Stimulated activated CD4-positive, alpha-beta T cell treated with anti-CD3 and anti-CD28 coated beads, TNF-alpha, amount 100 ng/mL, for 4 hours (primary cell): ENCODE results near the gene HSPA12B.

Source experiments
- DNase-seq, 3 experiments: peaks; one replicate each; pipeline ENCODE4 v3.0.0-alpha.2; 2020; ENCODE audit warnings: low read depth in 3 of 3

HSPA12B gene

DNA sequence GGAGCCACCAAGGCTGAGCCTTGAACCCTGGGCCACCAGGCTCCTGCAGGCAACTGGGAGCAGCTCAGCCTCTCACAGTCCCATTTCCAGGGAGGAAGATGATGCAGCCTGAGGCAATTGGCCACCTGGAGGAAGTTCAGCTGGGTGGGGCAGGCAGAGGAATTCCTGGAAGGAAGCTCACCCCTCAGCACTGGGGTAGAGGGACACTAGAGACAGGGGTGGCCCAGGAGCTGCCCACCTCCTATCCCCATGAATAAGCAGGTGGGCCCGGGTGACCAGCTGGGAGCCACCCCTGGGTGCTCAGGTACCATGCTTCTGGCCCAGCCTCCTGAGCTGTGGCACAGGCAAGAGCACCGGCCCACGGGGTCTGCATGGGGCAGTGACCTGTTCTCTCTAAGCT lies 3.6 kb upstream of the HSPA12B start:
- DNase-seq = no peak

DNA sequence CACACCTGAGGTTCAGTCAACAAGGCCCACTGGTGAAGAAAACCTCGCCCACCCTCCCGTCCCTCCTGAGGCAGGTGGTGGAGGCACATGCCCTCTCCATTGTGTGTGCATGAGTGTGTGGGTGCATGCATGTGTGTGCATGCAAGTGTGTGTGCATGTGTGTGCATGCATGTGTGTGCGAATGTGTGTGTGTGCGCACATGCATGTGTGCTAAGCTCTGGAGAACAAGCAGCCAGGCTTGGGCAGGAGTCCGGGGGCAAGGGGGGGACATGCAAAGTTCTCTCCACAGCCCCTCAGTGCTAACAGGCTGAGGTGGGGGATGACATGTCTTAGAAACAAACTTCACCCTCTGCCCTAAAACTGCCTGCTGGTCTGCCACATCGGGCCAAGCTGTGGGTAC lies 3.1 kb upstream of the HSPA12B start:
- no peak for DNase-seq

- DNase-seq = no peak
Measured at GRCh38 chr20:3729811-3730540, 2.5 kb upstream of the HSPA12B start.

DNA sequence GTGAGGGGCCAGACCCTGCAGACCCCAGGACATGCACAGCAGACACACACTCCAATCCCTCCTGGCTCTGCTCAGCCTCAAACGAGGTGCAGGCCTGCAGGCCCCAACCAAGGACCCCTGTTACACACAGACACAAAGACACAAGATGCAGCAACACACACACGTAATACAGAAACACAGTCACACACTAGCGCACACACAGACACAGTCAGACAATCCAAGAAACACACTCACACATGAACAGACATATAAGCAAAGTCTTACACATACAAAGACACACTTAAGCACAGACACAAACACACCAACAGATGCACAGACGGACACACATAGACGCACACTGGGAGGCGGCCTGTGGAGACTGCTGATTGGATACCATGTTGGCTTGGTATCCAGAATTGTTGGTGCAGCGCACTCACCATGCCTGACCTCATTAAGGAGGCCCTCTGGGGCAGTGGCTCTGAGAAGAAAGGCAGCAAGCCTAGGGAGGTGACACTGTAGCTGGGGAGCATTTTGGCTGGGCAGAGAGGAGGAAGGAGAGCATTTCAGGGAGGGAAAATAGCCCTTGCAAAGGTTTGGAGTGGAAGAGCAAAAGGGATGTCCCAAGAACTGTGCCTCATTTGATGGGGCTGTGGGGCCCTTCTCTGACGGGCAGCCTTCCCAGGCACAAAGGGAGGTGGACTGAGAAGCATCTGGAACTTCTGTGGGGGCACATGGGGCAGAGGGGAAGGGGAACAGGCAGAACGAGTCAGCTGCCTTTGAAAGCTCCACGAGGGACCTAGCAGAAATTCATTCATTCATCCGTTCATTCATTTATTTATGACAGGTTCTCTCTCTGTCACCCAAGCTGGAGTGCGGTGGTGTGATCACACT lies 1.4 kb upstream of the HSPA12B start:
- no peak for DNase-seq

DNA sequence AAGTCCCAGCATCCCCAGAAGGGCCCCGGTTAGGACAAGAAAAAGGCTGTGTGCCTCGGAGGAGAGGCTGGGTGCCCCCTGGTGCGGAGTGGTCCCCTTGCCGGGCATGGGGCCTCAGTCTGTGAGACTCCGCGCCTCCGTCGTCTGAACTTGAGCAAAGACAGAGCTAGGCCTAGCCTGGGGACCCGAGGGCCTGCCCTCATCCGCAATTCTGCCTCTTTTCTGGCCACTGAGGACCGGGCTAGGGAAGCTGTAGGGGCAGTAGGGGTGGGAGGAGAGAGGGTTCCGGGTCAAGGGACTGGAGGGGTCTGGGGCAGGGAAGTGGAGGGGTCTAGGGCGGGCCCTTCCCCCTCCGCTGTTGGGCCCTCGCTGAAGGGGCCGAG lies 550 bp upstream of the HSPA12B start:
- DNase-seq = no peak

- no peak for DNase-seq
Measured at GRCh38 chr20:3733119-3733995, 872 bp downstream of the HSPA12B start.

- DNase-seq = no peak
Measured at GRCh38 chr20:3734111-3734843, 1.8 kb downstream of the HSPA12B start.

DNA sequence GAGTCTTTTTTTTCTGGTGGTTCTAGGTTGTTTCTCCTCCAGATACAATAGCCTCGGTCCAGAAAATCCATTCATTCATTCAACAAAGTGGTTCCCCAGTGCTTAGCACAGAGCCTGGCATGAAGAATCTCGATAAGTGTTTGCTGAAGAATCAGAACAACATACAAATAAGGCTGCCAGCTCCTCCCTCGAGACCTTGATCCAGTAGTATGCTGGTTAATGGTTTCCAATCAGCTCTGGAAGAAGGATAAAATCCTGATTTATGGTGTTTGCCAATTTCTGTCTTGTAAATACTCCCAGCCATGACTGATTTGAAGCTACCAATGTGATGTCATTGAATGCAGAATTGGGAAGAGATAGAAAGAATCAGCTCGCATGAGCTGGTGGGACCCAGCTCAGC lies 3.3 kb downstream of the HSPA12B start:
- DNase-seq = no peak

GRCh38 chr20:3738111-3739053 lies 5.9 kb downstream of the HSPA12B start:
- DNase-seq = no peak

GRCh38 chr20:3739054-3739925 lies 6.8 kb downstream of the HSPA12B start:
- no peak for DNase-seq

- no peak for DNase-seq
Measured at GRCh38 chr20:3739926-3740451, 7.5 kb downstream of the HSPA12B start.

DNA sequence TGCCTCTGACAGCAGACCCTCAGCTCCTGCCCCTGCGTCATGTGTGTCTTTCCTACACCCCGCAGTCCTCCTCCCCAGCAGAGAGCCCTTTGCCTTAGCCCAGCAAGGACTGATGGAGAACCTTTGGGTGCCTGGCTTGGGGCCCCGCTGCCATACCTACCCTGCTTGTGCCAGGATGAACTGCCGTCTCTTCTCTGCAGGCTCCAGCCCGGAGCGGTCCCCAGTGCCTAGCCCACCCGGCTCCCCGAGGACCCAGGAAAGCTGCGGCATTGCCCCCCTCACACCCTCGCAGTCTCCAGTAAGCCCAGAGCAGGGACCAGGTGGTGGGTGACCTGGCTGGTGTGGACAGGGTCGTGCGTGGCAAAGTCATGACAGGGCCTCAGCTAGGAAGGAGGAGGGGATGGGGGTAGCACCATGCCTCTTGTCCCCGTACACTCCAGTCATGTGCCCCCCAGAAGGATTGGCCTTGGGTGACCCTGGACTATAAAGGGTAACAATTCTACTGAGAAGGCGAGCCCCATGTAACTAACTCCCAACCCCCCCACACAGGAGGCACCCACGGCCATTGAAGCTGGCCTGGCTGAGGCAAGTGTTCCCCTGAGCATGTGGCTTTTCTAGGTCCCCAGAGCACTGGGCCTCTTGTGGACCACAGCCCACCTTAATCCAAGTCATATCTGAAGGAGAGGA lies 8.3 kb downstream of the HSPA12B start:
- DNase-seq = no peak

DNA sequence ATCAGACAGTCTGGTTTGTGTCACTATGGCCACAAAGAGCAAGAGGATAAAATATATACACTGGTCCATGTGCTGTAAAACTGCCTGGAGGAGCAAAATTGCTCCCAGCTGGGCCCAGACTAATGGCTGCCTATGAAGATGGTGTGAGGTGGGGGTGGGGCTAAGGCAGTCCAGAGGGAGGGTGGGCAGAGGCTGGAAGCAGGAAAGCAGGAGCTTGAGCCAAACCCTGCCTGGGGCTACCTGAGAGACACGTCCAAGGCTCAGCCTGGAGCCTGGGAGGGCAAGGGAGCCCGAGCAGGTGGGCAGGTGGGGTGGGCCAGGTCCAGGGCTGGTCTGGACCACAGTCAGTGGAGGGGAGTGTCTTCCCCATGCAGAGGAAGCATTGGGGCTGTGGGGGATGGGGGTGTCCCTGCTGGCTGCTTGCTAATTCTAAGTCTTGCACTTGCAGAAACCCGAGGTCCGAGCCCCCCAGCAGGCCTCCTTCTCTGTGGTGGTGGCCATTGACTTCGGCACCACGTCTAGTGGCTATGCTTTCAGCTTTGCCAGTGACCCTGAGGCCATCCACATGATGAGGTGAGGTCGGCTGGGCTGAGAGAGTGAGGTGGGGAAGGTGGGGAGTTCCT lies 9.5 kb downstream of the HSPA12B start:
- no peak for DNase-seq

DNA sequence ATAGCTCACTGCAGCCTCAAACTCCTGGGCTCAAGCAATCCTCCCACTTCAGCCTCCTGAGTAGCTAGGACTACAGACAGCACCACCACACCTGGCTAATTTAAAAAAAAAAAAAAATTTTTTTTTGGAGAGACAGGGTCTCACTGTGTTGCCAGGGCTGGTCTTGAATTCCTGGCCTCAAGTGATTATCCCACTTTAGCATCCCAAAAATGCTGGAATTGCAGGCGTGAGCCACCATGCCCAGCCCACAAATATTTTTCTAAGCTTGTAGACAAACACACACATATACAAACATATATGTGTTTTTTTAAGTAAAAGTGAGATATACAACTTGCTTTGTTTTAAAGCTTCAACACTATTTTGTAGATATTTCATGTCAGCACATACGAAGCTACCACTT lies 10.8 kb downstream of the HSPA12B start:
- no peak for DNase-seq

DNA sequence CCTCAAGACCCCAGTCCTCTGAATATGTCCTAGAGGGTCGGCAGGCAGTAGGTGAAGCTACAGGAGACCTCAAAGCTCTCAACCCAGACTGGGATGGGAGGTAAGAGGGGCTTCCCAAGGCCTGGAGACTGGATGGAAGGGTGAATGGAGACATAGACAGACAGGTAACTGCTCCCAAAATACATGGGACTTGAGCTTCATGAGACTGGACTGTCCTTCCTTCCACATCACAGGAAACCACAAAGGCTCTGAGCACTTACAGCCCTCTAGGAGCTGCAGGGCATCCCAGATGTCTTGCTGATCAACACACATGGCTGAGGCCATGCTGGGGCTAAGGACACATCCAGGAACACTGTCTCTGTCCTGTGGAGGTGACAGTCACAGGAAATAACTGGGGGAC lies 11.6 kb downstream of the HSPA12B start:
- DNase-seq = no peak

- peak; percentile 55 to 65 (median 63) for DNase-seq
Measured at GRCh38 chr20:3744806-3745685, 12.6 kb downstream of the HSPA12B start.

DNA sequence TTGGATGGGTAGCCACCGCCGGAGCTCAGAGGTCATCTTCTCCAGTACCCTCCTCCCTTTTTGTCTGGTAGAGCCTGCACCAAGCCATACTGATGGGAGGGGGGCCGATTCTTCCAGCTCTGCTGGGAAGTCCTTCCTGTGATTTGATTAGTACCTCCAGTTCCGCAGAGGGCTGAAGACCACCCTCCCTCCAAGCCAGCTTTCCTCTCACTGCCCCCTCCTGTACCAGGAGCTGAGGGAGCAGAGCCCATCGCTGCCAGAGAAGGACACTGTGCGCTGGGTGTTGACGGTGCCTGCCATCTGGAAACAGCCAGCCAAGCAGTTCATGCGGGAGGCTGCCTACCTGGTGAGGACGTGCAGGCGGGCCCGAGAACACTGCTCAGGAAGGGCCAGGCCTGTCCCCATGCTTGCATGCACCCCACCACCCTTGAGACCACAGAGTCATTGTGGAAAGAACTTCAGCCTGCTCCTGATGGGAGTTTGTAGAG lies 13.2 kb downstream of the HSPA12B start:
- no peak for DNase-seq
